HUES64 (cell line): Measurements from ENCODE around the gene KIF2A.
A peak's percentile ranks its signal among the peaks of the same experiment; 100 is the strongest.
"Not testable (repeated sequence)": the region's sequence is repeated elsewhere in the genome, so short reads cannot be mapped to it uniquely, and the experiment has no call there.

Source experiments
- H3K27ac ChIP-seq: 2 replicates; pipeline ENCODE4 v1.7.0; 2013; ENCODE audit warnings: low read depth, low read length, inconsistent platforms
- H3K27me3 ChIP-seq: 2 replicates; pipeline ENCODE4 v1.6.1; 2013; ENCODE audit warnings: mild to moderate bottlenecking, low read length; ENCODE audit not compliant: insufficient read depth
- H3K36me3 ChIP-seq: 2 replicates; pipeline ENCODE4 v1.6.1; 2013; ENCODE audit warnings: mild to moderate bottlenecking, low read length; ENCODE audit not compliant: insufficient read depth
- H3K4me1 ChIP-seq: 2 replicates; pipeline ENCODE4 v1.6.1; 2013; ENCODE audit warnings: mild to moderate bottlenecking, low read length, moderate library complexity; ENCODE audit not compliant: insufficient read depth
- H3K4me3 ChIP-seq: 2 replicates; pipeline ENCODE4 v1.5.1; 2013; ENCODE audit warnings: mild to moderate bottlenecking, low read length, moderate library complexity
- H3K9ac ChIP-seq: 2 replicates; pipeline ENCODE4 v1.6.1; 2013; ENCODE audit warnings: mild to moderate bottlenecking, low read depth, low read length
- H3K9me3 ChIP-seq: 2 replicates; pipeline ENCODE4 v1.6.1; 2013; ENCODE audit warnings: low read depth, low read length; ENCODE audit not compliant: insufficient read depth
- WGBS: fragments of 150-250, 120-280 bp; methylation state at CpG from one replicate; pipeline ENCODE4 v1.1.7; 2013; ENCODE audit warnings: missing lambda C conversion rate; 5-methylcytosine and 5-hydroxymethylcytosine counted together

Gene KIF2A

GRCh38 chr5:62291829-62292228 is 14.2 kb upstream of the KIF2A start:
- H3K9me3 ChIP-seq: peaks cover 11% of the 10 kb centered on the region; the same call in 1 of the 2 replicates
- not testable (repeated sequence) for H3K4me3 ChIP-seq, H3K36me3 ChIP-seq, H3K27me3 ChIP-seq, H3K27ac ChIP-seq, H3K4me1 ChIP-seq, H3K9ac ChIP-seq
- 78% methylated on average over 11 of the region's 11 CpGs for WGBS

- H3K9me3 ChIP-seq: no peaks in the 10 kb centered on the region
- no peak overlapping the region for H3K27ac ChIP-seq
- H3K9ac ChIP-seq: no peak overlapping the region
- H3K4me3 ChIP-seq: no peak overlapping the region
- H3K36me3 ChIP-seq: no peaks in the 10 kb centered on the region
- WGBS: 87% methylated on average over 2 of the region's 2 CpGs
- no peaks in the 10 kb centered on the region; the same call in 1 of the 2 replicates for H3K27me3 ChIP-seq
- no peaks in the 10 kb centered on the region for H3K4me1 ChIP-seq
These were observed 9.0 kb upstream of the KIF2A start for GRCh38 chr5:62296998-62297397.

GRCh38 chr5:62298118-62298517 is 7.9 kb upstream of the KIF2A start:
- no peak overlapping the region for H3K4me3 ChIP-seq
- H3K9me3 ChIP-seq: no peaks in the 10 kb centered on the region
- 95% methylated on average over 3 of the region's 3 CpGs for WGBS
- no peaks in the 10 kb centered on the region for H3K36me3 ChIP-seq
- no peaks in the 10 kb centered on the region for H3K27me3 ChIP-seq
- H3K4me1 ChIP-seq: no peaks in the 10 kb centered on the region
- no peak overlapping the region for H3K27ac ChIP-seq
- no peak overlapping the region for H3K9ac ChIP-seq

- Histone ChIP-seq H3K27ac (no peak overlapping the region), H3K4me3 (no peak overlapping the region), H3K9ac (no peak overlapping the region), H3K36me3 (no peaks in the 10 kb centered on the region), H3K4me1 (no peaks in the 10 kb centered on the region), H3K9me3 (no peaks in the 10 kb centered on the region), H3K27me3 (no peaks in the 10 kb centered on the region)
- WGBS: 87% methylated on average over 4 of the region's 4 CpGs
These were observed 6.9 kb upstream of the KIF2A start for GRCh38 chr5:62299101-62299500.

- 100% methylated on average over 1 of the region's 1 CpG for WGBS
- no peaks in the 10 kb centered on the region for H3K36me3 ChIP-seq
- no peak overlapping the region for H3K27ac ChIP-seq
- H3K9me3 ChIP-seq: no peaks in the 10 kb centered on the region
- H3K4me3 ChIP-seq: no peak overlapping the region
- no peaks in the 10 kb centered on the region for H3K27me3 ChIP-seq
- no peaks in the 10 kb centered on the region for H3K4me1 ChIP-seq
- no peak overlapping the region for H3K9ac ChIP-seq
These were observed 6.4 kb upstream of the KIF2A start for GRCh38 chr5:62299600-62299999.

- no peaks in the 10 kb centered on the region for H3K9me3 ChIP-seq
- peaks cover 4% of the 10 kb centered on the region for H3K4me1 ChIP-seq
- H3K4me3 ChIP-seq: peak overlapping the region; percentile 70
- 89% methylated on average over 4 of the region's 4 CpGs for WGBS
- peak overlapping the region; percentile 95; the same call in 1 of the 2 replicates for H3K27ac ChIP-seq
- H3K36me3 ChIP-seq: peaks cover 14% of the 10 kb centered on the region
- H3K27me3 ChIP-seq: no peaks in the 10 kb centered on the region
- H3K9ac ChIP-seq: peak overlapping the region; percentile 35; the same call in 1 of the 2 replicates
These were observed 670 bp upstream of the KIF2A start for GRCh38 chr5:62305358-62305714.

- Histone ChIP-seq H3K9ac (peak overlapping the region; percentile 70), H3K27me3 (no peaks in the 10 kb centered on the region), H3K27ac (peak overlapping the region; percentile 95), H3K4me1 (peaks cover 13% of the 10 kb centered on the region), H3K9me3 (no peaks in the 10 kb centered on the region), H3K36me3 (peaks cover 15% of the 10 kb centered on the region), H3K4me3 (peak overlapping the region; percentile 70)
- WGBS: under 1% methylated on average over 66 of the region's 67 CpGs
These were observed 403 bp downstream of the KIF2A start for GRCh38 chr5:62306323-62306895.

GRCh38 chr5:62306896-62307689 is 1.1 kb downstream of the KIF2A start:
- Histone ChIP-seq H3K4me1 (peaks cover 14% of the 10 kb centered on the region), H3K4me3 (peak overlapping the region; percentile 70), H3K27ac (peak overlapping the region; percentile 95), H3K9me3 (no peaks in the 10 kb centered on the region), H3K27me3 (no peaks in the 10 kb centered on the region), H3K9ac (peak overlapping the region; percentile 70), H3K36me3 (peaks cover 15% of the 10 kb centered on the region)
- 7% methylated on average over 33 of the region's 33 CpGs for WGBS

- H3K9ac ChIP-seq: no peak overlapping the region
- peaks cover 15% of the 10 kb centered on the region for H3K36me3 ChIP-seq
- H3K27ac ChIP-seq: no peak overlapping the region
- H3K4me3 ChIP-seq: no peak overlapping the region
- 95% methylated on average over 5 of the region's 6 CpGs for WGBS
- H3K4me1 ChIP-seq: peaks cover 14% of the 10 kb centered on the region
- H3K27me3 ChIP-seq: no peaks in the 10 kb centered on the region
- H3K9me3 ChIP-seq: no peaks in the 10 kb centered on the region
These were observed 2.4 kb downstream of the KIF2A start for GRCh38 chr5:62308439-62308838.

GRCh38 chr5:62309107-62309506 is 3.1 kb downstream of the KIF2A start:
- Histone ChIP-seq H3K4me1 (peaks cover 14% of the 10 kb centered on the region), H3K4me3 (no peak overlapping the region), H3K9ac (no peak overlapping the region), H3K27me3 (no peaks in the 10 kb centered on the region), H3K9me3 (no peaks in the 10 kb centered on the region), H3K36me3 (peaks cover 15% of the 10 kb centered on the region), H3K27ac (no peak overlapping the region)
- WGBS: 93% methylated on average over 3 of the region's 4 CpGs

- no peak overlapping the region for H3K27ac ChIP-seq
- H3K9me3 ChIP-seq: no peaks in the 10 kb centered on the region
- WGBS: 85% methylated on average over 4 of the region's 5 CpGs
- H3K4me1 ChIP-seq: peaks cover 22% of the 10 kb centered on the region
- peak overlapping the region; percentile 24; the same call in 1 of the 2 replicates for H3K9ac ChIP-seq
- peaks cover 15% of the 10 kb centered on the region for H3K36me3 ChIP-seq
- no peak overlapping the region for H3K4me3 ChIP-seq
- no peaks in the 10 kb centered on the region for H3K27me3 ChIP-seq
These were observed 4.6 kb downstream of the KIF2A start for GRCh38 chr5:62310426-62311143.
